HG02571 (cell line): ENCODE data around the gene SERPINI2.
"Not testable (repeated sequence)": the region's sequence is repeated elsewhere in the genome, so short reads cannot be mapped to it uniquely, and the experiment has no call there.

Experiments
- ATAC-seq: cut with Tn5 transposase; IDR thresholded peaks from one replicate; pipeline ENCODE4 v1.9.1; 2021; ENCODE audit warnings: mild to moderate bottlenecking, moderate library complexity; ENCODE audit not compliant: unreplicated experiment

The SERPINI2 gene

DNA sequence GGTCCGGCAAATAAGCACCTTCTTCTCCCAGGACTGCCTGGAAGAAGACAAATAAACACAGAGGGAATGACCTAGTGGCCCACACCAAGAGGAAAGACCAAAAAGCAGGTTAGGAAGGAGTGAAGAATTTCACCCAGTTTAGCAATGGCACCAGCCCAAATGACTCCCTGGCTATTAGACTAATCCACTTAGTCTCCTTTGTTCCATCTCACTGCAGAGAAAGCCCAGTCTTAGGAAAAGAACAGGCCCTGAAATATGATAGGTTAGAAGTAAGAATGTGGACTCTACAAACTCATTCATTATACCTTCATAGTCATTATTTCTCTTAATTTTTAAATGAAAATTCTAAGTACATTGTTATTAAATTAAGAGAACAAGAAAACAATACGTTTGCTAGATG lies 23.2 kb downstream of the SERPINI2 start:
- no peak for ATAC-seq

DNA sequence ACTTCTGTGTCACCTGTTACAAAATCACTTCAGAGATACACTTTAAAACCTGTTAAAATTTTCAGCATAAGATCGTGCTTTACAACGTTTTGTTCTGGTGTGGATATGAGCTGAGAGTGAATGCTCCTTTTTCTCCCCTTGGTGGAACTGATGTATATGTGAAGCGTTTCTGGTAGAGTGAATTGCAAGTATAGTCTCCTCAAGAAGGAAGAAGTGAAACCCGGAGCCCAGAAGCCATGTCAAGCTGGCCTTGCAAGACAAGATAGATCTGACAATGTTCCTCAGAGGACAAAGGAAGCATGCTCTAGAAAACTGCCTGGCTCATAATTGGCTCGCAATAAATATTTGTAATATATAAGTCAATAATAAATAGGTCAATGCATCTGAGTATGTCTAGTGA lies 23.6 kb downstream of the SERPINI2 start:
- ATAC-seq = no peak

DNA sequence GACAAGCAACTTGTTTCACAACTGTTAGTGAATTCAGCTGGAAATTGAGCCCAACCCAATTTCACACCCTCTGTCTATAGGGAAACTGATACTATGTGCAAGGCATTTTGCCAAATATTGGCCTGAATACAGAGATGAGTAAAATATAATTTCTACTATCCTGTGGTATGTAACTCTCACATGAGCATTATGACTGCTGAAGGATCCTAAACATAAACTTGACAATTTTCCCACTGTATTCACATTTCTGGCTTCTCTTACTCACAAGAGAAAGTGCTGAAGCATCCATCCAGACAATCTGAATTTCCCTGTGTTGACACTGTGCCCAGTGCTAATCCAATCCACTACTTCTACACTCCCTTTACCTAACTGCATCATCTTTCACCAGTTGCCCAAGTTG lies 28.4 kb downstream of the SERPINI2 start:
- ATAC-seq = no peak

DNA sequence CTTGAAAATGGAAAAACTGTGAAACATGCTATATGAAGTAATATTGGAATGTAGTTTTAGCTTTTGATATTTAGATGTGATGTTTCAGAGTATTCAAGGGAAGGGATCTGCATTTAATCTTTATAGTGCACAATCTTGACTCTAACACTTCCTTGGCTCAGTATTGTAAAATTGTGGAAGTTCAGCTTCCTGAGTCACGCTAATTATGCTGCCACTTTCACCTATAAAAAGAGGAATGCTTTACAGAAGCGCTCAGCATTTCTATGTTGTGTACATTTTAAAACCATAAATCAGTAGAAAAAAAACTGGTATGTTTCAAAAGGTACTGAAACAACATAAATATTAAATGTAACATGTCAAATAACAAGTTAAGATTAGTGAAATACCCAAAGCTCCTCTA lies 32.6 kb downstream of the SERPINI2 start:
- ATAC-seq = no peak

DNA sequence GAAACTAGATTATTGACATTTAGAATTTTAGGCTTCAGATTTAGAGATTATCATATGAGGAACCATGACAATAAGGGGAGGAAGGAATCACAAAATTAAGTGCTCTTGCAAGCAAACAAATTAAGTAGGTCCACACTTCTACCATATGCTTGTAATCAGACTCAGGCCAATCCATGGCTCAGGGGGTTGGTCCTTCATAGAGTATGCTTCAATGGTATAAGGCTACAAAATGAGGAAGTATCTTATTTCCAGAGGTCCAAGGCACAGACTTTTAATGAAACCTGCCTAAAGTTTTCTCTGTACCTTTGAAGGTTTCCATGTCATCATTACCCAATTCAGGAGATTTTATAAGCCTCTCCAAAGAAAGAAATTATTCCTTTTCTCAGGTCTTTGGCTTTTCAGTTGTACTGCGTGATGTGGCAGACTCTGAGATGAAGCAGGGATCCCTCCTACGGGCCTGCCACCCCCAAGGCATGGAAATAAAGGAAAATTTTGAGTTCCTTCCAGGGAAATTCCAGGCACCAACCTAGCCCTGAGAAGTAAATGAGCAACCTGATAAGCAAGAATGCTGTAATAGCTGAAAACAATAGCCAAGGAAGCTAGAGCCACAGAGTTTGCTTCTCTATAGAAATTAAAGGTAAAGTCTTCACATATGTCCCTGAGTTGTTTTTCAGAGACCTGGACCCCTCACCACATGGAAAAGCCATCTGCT lies 36.3 kb downstream of the SERPINI2 start:
- ATAC-seq = no peak

DNA sequence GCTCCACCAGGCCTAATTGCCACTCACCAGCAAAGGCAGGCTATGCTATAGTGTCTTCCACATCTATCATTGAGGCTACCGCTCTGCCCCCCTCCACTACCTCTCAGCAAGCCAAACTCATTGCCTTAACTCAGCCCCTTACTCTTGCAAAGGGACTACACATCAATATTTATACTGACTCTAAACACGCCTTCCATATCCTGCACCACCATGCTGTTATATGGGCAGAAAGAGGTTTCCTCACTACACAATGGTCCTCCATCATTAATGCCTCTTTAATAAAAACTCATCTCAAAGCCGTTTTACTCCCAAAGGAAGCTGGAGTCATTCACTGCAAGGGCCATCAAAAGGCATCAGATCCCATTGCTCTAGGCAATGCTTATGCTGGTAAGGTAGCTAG lies 46.9 kb downstream of the SERPINI2 start:
- not testable (repeated sequence) for ATAC-seq

DNA sequence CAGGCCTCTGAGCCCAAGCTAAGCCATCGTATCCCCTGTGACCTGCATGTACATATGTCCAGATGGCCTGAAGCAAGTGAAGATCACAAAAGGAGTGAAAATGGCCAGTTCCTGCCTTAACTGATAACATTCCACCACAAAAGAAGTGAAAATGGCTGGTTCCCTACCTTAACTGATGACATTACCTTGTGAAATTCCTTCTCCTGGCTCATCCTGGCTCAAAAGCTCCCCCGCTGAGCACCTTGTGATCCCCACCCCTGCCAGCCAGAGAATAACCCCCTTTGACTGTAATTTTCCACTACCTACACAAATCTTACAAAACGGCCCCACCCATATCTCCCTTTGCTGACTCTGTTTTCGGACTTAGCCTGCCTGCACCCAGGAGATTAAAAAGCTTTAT lies 51.4 kb downstream of the SERPINI2 start:
- not testable (repeated sequence) for ATAC-seq

DNA sequence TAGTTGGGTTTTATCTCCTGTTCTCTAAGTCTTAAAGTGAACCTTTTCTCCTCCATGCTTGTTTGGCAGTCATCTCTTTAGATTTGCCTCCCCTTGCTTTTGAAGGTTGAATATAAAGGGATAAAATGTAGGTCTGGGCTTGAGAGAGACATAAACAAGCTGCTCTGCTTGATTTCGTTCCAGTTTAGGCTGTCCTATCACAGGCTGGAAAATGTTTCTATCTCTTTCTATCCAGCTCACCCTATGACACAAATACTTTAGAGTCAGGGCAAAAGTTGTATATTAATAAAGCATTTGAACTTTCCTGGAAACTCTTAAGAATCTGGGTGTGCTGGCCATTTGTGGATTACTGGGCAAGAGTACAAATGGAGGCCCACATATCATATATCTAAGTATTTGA lies 64.2 kb downstream of the SERPINI2 start:
- ATAC-seq = no peak

DNA sequence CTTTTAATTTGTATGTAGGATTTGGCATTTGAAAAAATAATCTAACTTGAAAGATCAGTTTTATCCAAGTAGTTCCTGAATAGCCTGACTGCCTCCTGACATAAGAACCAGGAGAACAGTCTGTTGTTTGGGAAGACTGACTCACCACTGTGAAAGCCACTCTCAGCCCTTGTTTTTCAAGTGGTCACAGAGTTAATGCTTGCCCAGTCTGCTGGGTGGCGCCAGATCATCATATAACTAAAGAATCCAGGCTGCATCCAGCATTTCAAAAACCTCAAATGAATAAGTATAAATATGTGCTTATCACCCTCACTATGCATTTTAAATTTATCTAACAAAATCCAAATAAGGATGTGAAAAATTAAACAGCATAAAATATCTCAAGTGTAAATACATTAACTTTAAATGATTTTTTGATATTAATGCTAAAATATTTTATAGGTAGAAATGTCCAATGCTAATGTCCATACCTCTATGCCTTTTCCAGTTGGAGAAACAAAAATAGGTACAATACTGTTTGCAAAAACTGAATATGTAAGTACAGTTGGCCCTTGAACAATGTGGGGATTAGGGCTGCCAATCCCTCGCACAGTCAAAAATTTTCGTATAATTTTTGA lies 66.9 kb downstream of the SERPINI2 start:
- no peak for ATAC-seq

DNA sequence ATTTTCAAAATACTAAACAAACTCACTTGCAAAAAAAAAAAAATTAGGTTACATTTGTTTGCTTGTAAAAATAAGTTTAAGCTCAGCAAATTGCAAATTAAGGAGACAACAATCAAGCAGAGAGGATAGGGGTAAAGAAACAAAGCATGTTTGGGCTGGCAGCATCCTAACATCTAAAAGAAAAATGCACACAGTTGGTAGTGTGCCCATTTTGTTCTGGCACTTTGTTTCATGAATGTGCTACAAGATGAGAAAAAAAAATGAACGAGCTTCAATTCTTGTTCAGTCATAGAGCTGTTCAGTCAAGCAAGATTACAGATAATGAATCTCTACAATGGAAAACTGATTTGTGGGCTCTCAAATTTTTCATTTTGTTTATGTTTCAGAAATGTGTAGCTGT lies 76.0 kb downstream of the SERPINI2 start:
- no peak for ATAC-seq

DNA sequence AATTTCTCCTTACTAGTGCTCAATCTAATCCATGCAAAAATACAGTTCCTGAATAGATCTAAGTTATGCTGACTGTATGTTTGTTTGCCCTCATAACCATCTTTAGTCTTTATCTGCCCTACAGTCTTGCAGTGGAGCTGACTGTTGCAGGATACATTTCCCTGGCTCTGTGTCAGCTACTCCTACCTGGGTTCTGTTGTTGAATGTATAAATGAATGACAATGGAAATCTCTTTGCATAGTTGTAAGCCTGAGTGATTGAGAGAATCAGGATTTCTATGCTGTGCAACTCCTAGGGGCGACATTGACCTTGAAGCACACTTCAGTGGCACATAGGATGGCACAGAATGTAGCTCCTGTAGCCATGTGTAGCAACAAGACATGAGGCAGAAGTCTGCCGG lies 77.8 kb downstream of the SERPINI2 start:
- ATAC-seq = no peak

DNA sequence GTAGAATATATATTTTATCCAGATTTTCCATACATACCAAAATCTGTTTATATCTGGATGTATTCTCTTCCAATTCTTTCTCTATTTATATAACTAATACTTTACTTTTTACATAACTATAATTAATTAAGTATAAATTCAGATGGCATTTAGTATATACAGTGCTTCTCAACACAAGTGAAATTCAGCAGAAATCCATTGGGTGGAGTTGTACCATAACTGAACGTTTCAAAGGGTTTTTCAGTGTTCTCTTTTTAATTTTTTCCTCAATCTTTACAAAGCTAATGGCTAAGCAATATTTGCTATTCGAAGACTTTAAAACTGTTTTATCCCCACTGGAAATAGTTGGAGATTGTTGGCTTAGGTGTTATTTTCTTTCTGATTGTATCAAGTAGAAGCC lies 79.8 kb downstream of the SERPINI2 start:
- no peak for ATAC-seq
